ENCODE data around the gene BASP1.
A peak's percentile ranks its signal among the peaks of the same experiment; 100 is the strongest.

BASP1 gene

GRCh38 chr5:17216176-17216973 lies 1.1 kb upstream of the BASP1 start:
- TF ChIP-seq CTCF (IDR thresholded peaks at IDR 0.05; ENCODE audit: control insufficient read depth, insufficient read depth, low read depth, low read length, missing control alignments) = peak; percentile 80
- DNase-seq (ENCODE audit: low read depth) = no peak
- peak overlapping the region; percentile 54 for H3K4me3 ChIP-seq (ENCODE audit: control insufficient read depth, low read depth, low read length)

- peak overlapping the region; percentile 54 for H3K4me3 ChIP-seq (ENCODE audit: control insufficient read depth, low read depth, low read length)
- no peak for TF ChIP-seq CTCF (IDR thresholded peaks at IDR 0.05; ENCODE audit: control insufficient read depth, insufficient read depth, low read depth, low read length, missing control alignments)
- no peak for DNase-seq (ENCODE audit: low read depth)
Measured at GRCh38 chr5:17216974-17217492, 398 bp upstream of the BASP1 start.

- DNase-seq (ENCODE audit: low read depth) = peak; percentile 41
- no peak for TF ChIP-seq CTCF (IDR thresholded peaks at IDR 0.05; ENCODE audit: control insufficient read depth, insufficient read depth, low read depth, low read length, missing control alignments)
- peak overlapping the region; percentile 54 for H3K4me3 ChIP-seq (ENCODE audit: control insufficient read depth, low read depth, low read length)
Measured at GRCh38 chr5:17218353-17219005, 1.0 kb downstream of the BASP1 start.

GRCh38 chr5:17219006-17219422 lies 1.6 kb downstream of the BASP1 start:
- H3K4me3 ChIP-seq (ENCODE audit: control insufficient read depth, low read depth, low read length) = peak overlapping the region; percentile 54
- DNase-seq (ENCODE audit: low read depth) = no peak
- no peak for TF ChIP-seq CTCF (IDR thresholded peaks at IDR 0.05; ENCODE audit: control insufficient read depth, insufficient read depth, low read depth, low read length, missing control alignments)

GRCh38 chr5:17219469-17219868 lies 2.0 kb downstream of the BASP1 start:
- no peak for DNase-seq (ENCODE audit: low read depth)
- peak overlapping the region; percentile 54 for H3K4me3 ChIP-seq (ENCODE audit: control insufficient read depth, low read depth, low read length)
- no peak for TF ChIP-seq CTCF (IDR thresholded peaks at IDR 0.05; ENCODE audit: control insufficient read depth, insufficient read depth, low read depth, low read length, missing control alignments)

- no peak for TF ChIP-seq CTCF (IDR thresholded peaks at IDR 0.05; ENCODE audit: control insufficient read depth, insufficient read depth, low read depth, low read length, missing control alignments)
- DNase-seq (ENCODE audit: low read depth) = no peak
- no peak overlapping the region; the same call in 1 of the 2 replicates for H3K4me3 ChIP-seq (ENCODE audit: control insufficient read depth, low read depth, low read length)
Measured at GRCh38 chr5:17219992-17220391, 2.6 kb downstream of the BASP1 start.

Data from AG09309 (cell line).